ENCODE results near the gene MTSS2. TPM values are rescaled to one million over a fixed set of nuclear protein-coding genes. Genes with fewer than 3 reads are reported as not detected.
A peak's percentile ranks its signal among the peaks of the same experiment; 100 is the strongest.

MTSS2 gene
- total RNA-seq, 4 donors from 2014 or later, result 42.6 to 160 (median 93.9) TPM

DNA sequence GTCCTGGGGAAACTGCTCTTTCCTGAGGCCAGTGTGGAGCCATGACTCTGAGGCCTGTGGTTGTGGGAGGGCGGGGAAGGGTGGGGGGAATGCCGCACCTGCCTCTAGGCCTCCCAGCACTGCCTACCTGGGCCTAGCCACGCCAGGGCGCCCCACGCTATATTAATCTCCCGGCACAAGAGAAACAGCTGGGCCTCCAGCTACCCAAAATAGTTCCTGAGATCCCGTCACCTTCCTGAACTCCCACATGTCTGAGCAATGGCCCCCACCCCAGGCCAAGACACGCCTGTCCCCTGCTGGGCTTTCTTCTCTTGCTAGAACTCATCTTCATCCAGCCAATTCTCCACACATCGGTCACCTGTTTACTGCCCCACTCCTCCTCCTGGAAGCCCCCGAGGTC is 13.0 kb upstream of the MTSS2 start:
- no peaks in the 10 kb centered on the region for H3K36me3 ChIP-seq
- H3K4me1 ChIP-seq, result peaks cover 74 to 88% of the 10 kb centered on the region in 2 donors
- no peak for DNase-seq
- ATAC-seq, result no peak
- H3K27me3 ChIP-seq, result no peaks in the 10 kb centered on the region
- H3K27ac ChIP-seq, result no peak overlapping the region
- in situ Hi-C loops (cut with MboI; ENCODE audit: low sequenced_read_pairs in 4 of 4), result no loop called here
- no peak for TF ChIP-seq POLR2A (IDR thresholded peaks at IDR 0.05)
- TF ChIP-seq, protein P1, sequence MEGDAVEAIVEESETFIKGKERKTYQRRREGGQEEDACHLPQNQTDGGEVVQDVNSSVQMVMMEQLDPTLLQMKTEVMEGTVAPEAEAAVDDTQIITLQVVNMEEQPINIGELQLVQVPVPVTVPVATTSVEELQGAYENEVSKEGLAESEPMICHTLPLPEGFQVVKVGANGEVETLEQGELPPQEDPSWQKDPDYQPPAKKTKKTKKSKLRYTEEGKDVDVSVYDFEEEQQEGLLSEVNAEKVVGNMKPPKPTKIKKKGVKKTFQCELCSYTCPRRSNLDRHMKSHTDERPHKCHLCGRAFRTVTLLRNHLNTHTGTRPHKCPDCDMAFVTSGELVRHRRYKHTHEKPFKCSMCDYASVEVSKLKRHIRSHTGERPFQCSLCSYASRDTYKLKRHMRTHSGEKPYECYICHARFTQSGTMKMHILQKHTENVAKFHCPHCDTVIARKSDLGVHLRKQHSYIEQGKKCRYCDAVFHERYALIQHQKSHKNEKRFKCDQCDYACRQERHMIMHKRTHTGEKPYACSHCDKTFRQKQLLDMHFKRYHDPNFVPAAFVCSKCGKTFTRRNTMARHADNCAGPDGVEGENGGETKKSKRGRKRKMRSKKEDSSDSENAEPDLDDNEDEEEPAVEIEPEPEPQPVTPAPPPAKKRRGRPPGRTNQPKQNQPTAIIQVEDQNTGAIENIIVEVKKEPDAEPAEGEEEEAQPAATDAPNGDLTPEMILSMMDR (IDR thresholded peaks at IDR 0.05 in 4 of 5, conservative IDR thresholded peaks at IDR 0.05 in 1 of 5), result no peak
- H3K9me3 ChIP-seq, result no peaks in the 10 kb centered on the region
- intact Hi-C loops (cut with DNase I; ENCODE audit: low total_unique reads), result no loop called here
- H3K4me3 ChIP-seq, result no peak overlapping the region

DNA sequence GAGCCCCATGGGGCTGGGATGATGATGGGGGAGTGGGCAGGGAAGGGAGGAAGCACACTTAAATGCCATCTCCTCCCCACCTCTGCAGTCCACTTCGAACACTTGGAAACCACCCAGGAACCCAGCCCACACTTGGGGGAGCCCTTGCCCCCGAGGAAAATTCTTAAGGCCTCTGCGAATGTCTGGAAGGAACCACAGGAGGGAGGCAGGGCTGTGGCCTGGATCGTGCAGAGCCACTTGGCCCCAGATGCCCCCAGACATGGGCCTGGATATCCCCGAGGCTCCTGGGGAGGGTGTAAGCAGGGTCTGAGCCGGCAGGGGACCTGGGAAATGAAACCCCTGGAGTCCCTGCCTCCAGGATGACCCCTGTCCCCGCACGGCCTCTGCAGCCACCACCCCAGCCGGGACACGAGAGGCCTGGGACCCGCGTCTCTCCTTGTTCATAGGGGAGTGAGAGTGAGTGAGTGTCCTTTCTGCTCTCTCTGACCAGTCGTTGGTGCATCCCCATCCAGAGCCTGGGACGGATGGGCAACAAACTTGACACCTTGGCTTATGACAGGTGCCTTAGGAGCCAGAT is 11.8 kb upstream of the MTSS2 start:
- in situ Hi-C loops (cut with MboI; ENCODE audit: low sequenced_read_pairs in 4 of 4), result no loop called here

GRCh38 chr16:70696952-70697593 is 11.2 kb upstream of the MTSS2 start:
- Histone ChIP-seq H3K27ac (peak overlapping the region; percentile 88 to 97 (median 94)), H3K4me3 (no peak overlapping the region), H3K4me1 (peaks cover 77 to 89% of the 10 kb centered on the region in 2 donors), H3K27me3 (no peaks in the 10 kb centered on the region), H3K9me3 (no peaks in the 10 kb centered on the region), H3K36me3 (no peaks in the 10 kb centered on the region)
- TF ChIP-seq, protein P1 (IDR thresholded peaks at IDR 0.05 in 4 of 5, conservative IDR thresholded peaks at IDR 0.05 in 1 of 5), result no peak
- no peak for TF ChIP-seq POLR2A (IDR thresholded peaks at IDR 0.05)
- no peak for DNase-seq
- no peak for ATAC-seq
- in situ Hi-C loops (cut with MboI; ENCODE audit: low sequenced_read_pairs in 4 of 4), result no loop called here
- intact Hi-C loops (cut with DNase I; ENCODE audit: low total_unique reads), result no loop called here

More for the DNA sequence above, 11.8 kb upstream of the MTSS2 start:
- TF ChIP-seq, protein P1 (IDR thresholded peaks at IDR 0.05 in 4 of 5, conservative IDR thresholded peaks at IDR 0.05 in 1 of 5), result no peak
- TF ChIP-seq POLR2A (IDR thresholded peaks at IDR 0.05), result no peak
- intact Hi-C loops (cut with DNase I; ENCODE audit: low total_unique reads), result no loop called here
- no peak for ATAC-seq
- Histone ChIP-seq H3K4me3 (no peak overlapping the region), H3K36me3 (no peaks in the 10 kb centered on the region), H3K27me3 (no peaks in the 10 kb centered on the region), H3K9me3 (no peaks in the 10 kb centered on the region), H3K27ac (peak overlapping the region in 2 of 4 donors; percentile 88 to 95), H3K4me1 (peaks cover 75 to 88% of the 10 kb centered on the region in 2 donors)
- DNase-seq, result no peak

GRCh38 chr16:70696355-70696754 is 10.5 kb upstream of the MTSS2 start:
- ATAC-seq, result no peak
- Histone ChIP-seq H3K9me3 (no peaks in the 10 kb centered on the region), H3K4me1 (peaks cover 77 to 90% of the 10 kb centered on the region in 2 donors), H3K36me3 (no peaks in the 10 kb centered on the region), H3K4me3 (no peak overlapping the region), H3K27me3 (no peaks in the 10 kb centered on the region), H3K27ac (peak overlapping the region; percentile 88 to 97 (median 94))
- DNase-seq, result no peak
- TF ChIP-seq POLR2A (IDR thresholded peaks at IDR 0.05), result no peak
- TF ChIP-seq, protein P1 (IDR thresholded peaks at IDR 0.05 in 4 of 5, conservative IDR thresholded peaks at IDR 0.05 in 1 of 5), result no peak
- intact Hi-C loops (cut with DNase I; ENCODE audit: low total_unique reads), result no loop called here
- in situ Hi-C loops (cut with MboI; ENCODE audit: low sequenced_read_pairs in 4 of 4), result no loop called here

All from gastrocnemius medialis (tissue), 4 donors.